Myocyte (in vitro differentiated cells): ENCODE data around the gene CTXN3. TPM values are rescaled to one million over a fixed set of nuclear protein-coding genes. Genes with fewer than 3 reads are reported as not detected.
"Not testable (repeated sequence)": the region's sequence is repeated elsewhere in the genome, so short reads cannot be mapped to it uniquely, and the experiment has no call there.

Source experiments
- DNase-seq: peaks from one replicate; pipeline ENCODE4 v3.0.0-alpha.2; 2012; ENCODE audit warnings: low read depth
- total RNA-seq: library from RNA; depleted of rRNA; stranded (reverse); fragments of >200 nt; gene quantifications from 2 replicates; pipeline ENCODE4 v1.2.3, GENCODE V29; 2014

Gene CTXN3
- total RNA-seq, 1 donor from 2014 or later, result not detected

GRCh38 chr5:127650022-127650421 is 1.1 kb downstream of the CTXN3 start:
- no peak for DNase-seq

- DNase-seq, result peak; percentile 32
Measured at GRCh38 chr5:127650649-127651048, 1.8 kb downstream of the CTXN3 start.

- peak; percentile 52 for DNase-seq
Measured at GRCh38 chr5:127652952-127653611, 4.2 kb downstream of the CTXN3 start.

- no peak for DNase-seq
Measured at GRCh38 chr5:127656825-127657224, 7.9 kb downstream of the CTXN3 start.

- DNase-seq, result peak; percentile 76
Measured at GRCh38 chr5:127660047-127660733, 11.3 kb downstream of the CTXN3 start.

GRCh38 chr5:127664093-127664492 is 15.2 kb downstream of the CTXN3 start:
- no peak for DNase-seq

- DNase-seq, result no peak
Measured at GRCh38 chr5:127665641-127666040, 16.8 kb downstream of the CTXN3 start.

GRCh38 chr5:127666043-127666716 is 17.3 kb downstream of the CTXN3 start:
- DNase-seq, result no peak

GRCh38 chr5:127667926-127668325 is 19.0 kb downstream of the CTXN3 start:
- no peak for DNase-seq

- no peak for DNase-seq
Measured at GRCh38 chr5:127671218-127671617, 22.3 kb downstream of the CTXN3 start.

GRCh38 chr5:127673117-127673800 is 24.4 kb downstream of the CTXN3 start:
- no peak for DNase-seq

- not testable (repeated sequence) for DNase-seq
Measured at GRCh38 chr5:127676951-127677350, 28.1 kb downstream of the CTXN3 start.

GRCh38 chr5:127679691-127680330 is 30.9 kb downstream of the CTXN3 start:
- not testable (repeated sequence) for DNase-seq

- DNase-seq, result no peak
Measured at GRCh38 chr5:127680595-127680994, 31.7 kb downstream of the CTXN3 start.

- no peak for DNase-seq
Measured at GRCh38 chr5:127683008-127683407, 34.1 kb downstream of the CTXN3 start.

- DNase-seq, result peak; percentile 52
Measured at GRCh38 chr5:127684726-127685467, 36.0 kb downstream of the CTXN3 start.

- DNase-seq, result no peak
Measured at GRCh38 chr5:127685662-127686061, 36.8 kb downstream of the CTXN3 start.

- no peak for DNase-seq
Measured at GRCh38 chr5:127686424-127686823, 37.5 kb downstream of the CTXN3 start.

- no peak for DNase-seq
Measured at GRCh38 chr5:127694518-127695171, 45.8 kb downstream of the CTXN3 start.

GRCh38 chr5:127695346-127695745 is 46.5 kb downstream of the CTXN3 start:
- peak; percentile 55 for DNase-seq
